CD4-positive, alpha-beta T cell (primary cell): Measurements from ENCODE around the gene GALNT1. TPM values are rescaled to one million over a fixed set of nuclear protein-coding genes. Genes with fewer than 3 reads are reported as not detected.

Experiments
- ATAC-seq: fragments of 200-7000 bp; cut with Tn5 transposase; one replicate; pipeline ENCODE4 v1.10.0; 2022; ENCODE audit warnings: mild to moderate bottlenecking; ENCODE audit not compliant: poor library complexity
- CTCF ChIA-PET: fragments of 350-600 bp; sonication (Branson Sonifier 250); formaldehyde crosslinking; loops from one replicate; lab custom pipeline; 2021; ENCODE audit warnings: antibody characterized with exemption, inconsistent platforms; lab: Charles Lee
- POLR2A ChIA-PET: fragments of 350-600 bp; sonication (Branson Sonifier 250); formaldehyde crosslinking; loops from one replicate; lab custom pipeline; 2021; ENCODE audit warnings: antibody characterized with exemption, inconsistent platforms; lab: Charles Lee
- DNase-seq, 14 experiments: peaks; one replicate each; pipeline ENCODE4 v3.0.0-alpha.2; 2013 to 2020; ENCODE audit warnings: mixed read lengths in 2 of 14
- H3K27ac ChIP-seq, 2 donors: one replicate each; pipeline versions ENCODE4 v1.5.1 to v1.7.0; 2013; ENCODE audit warnings: low read length in 2 of 2, low read depth in 1 of 2, mild to moderate bottlenecking in 1 of 2
- H3K27me3 ChIP-seq, 2 experiments: 1 replicate in 1 of 2; 2 replicates in 1 of 2; pipeline versions ENCODE4 v1.6.1 to v1.7.0; 2013; ENCODE audit warnings: low read length in 2 of 2, control low read depth in 1 of 2, mild to moderate bottlenecking in 1 of 2, moderate library complexity in 1 of 2; ENCODE audit not compliant: insufficient read depth in 2 of 2, control insufficient read depth in 1 of 2
- H3K36me3 ChIP-seq: one replicate; pipeline ENCODE4 v1.6.1; 2013; ENCODE audit warnings: low read length, control low read depth; ENCODE audit not compliant: insufficient read depth
- H3K4me1 ChIP-seq: one replicate; pipeline ENCODE4 v1.6.1; 2013; ENCODE audit warnings: low read length, control low read depth; ENCODE audit not compliant: insufficient read depth
- H3K4me3 ChIP-seq: one replicate; pipeline ENCODE4 v1.5.1; 2013; ENCODE audit warnings: mild to moderate bottlenecking, low read length, moderate library complexity
- H3K9me3 ChIP-seq, 2 experiments: 1 replicate in 1 of 2; 2 replicates in 1 of 2; pipeline versions ENCODE4 v1.6.1 to v1.7.0; 2013; ENCODE audit warnings: low read length in 2 of 2, mild to moderate bottlenecking in 2 of 2, control low read depth in 1 of 2, moderate library complexity in 1 of 2; ENCODE audit not compliant: control insufficient read depth in 1 of 2, insufficient read depth in 1 of 2
- H3K27ac Mint-ChIP-seq: one replicate; pipeline ENCODE4 v1.8.0; 2020; ENCODE audit warnings: mixed read lengths
- H3K27me3 Mint-ChIP-seq: one replicate; pipeline ENCODE4 v1.8.0; 2021; ENCODE audit warnings: mixed read lengths
- H3K36me3 Mint-ChIP-seq: one replicate; pipeline ENCODE4 v1.8.0; 2021; ENCODE audit warnings: low read depth, mixed read lengths
- H3K4me1 Mint-ChIP-seq: one replicate; pipeline ENCODE4 v1.8.0; 2021; ENCODE audit warnings: low read depth, mixed read lengths
- H3K4me3 Mint-ChIP-seq: one replicate; pipeline ENCODE4 v1.8.0; 2020; ENCODE audit warnings: mild to moderate bottlenecking, mixed read lengths
- H3K9me3 Mint-ChIP-seq: one replicate; pipeline ENCODE4 v1.8.0; 2020; ENCODE audit warnings: mixed read lengths
- intact Hi-C, 2 experiments: fragments of 100-400 bp; cut with DNase I in 1 of 2; cut with micrococcal nuclease in 1 of 2; formaldehyde crosslinking; loops; one replicate each; pipeline versions ENCODE4 v1.15.1 to v1.9.0; 2023 to 2025; cut with DNase I, micrococcal nuclease
- microRNA-seq: library from miRNA; unstranded; fragments of <30 nt; microRNA quantifications from one replicate; pipeline ENCODE4 v1.2.0, GENCODE V29; 2021; ENCODE audit warnings: borderline microRNAs expressed, borderline replicate concordance
- total RNA-seq, 174 experiments: library from RNA in 2 of 174; stranded (reverse) in 2 of 174; gene quantifications; one replicate each; pipeline ENCODE4 v1.2.3 and lab custom pipeline; 2021 to 2026
- TF ChIP-seq, protein P1 (sequence below): fragments of 200-600 bp; IDR thresholded peaks from one replicate; pipeline ENCODE4 v1.8.0; 2022; ENCODE audit warnings: antibody characterized with exemption, mild to moderate bottlenecking

The GALNT1 gene
- total RNA-seq, 2 experiments from 2014 or later = 16.1 to 17.9 TPM

DNA sequence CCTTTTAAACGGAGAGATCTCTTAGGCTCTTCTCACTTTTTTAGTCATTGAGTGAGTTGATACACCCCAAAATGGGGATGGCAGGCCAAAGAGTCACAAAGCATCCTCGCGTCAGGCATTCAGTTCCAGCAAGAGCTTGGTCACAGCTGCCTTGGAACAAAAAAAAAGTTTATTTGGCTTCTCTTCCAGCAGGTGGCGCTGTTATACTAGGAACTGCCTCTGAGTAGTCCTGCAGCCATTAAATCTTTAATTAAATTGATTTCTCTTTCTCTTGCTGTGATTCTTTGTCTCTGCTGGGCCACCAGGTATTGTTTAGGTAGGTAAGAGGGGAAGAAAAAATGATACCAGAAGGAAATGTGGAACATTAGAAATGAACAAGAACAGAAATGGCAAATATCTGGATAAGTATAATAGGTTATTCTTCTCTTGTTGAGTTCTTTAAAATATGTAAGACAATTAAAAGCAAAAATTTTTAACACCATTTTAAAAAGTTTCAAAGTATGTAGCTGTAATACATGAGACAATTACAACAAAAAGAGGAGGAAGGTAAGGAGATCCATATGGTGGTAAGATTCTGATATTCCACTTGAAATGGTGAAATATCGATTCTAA lies 175.1 kb downstream of the GALNT1 start:
- intact Hi-C loops = loop anchor here (1.0 to 10.0 kb wide), 5 partner anchors 190 to 528 kb away; no protein-coding TSS in a partner anchor
- POLR2A ChIA-PET = no interaction called here
- Mint-ChIP-seq H3K27me3 (peaks cover 33% of the 10 kb centered on the region), H3K27ac (no peak overlapping the region), H3K4me1 (no peaks in the 10 kb centered on the region), H3K4me3 (no peak overlapping the region), H3K9me3 (no peaks in the 10 kb centered on the region), H3K36me3 (no peaks in the 10 kb centered on the region)
- CTCF ChIA-PET = interaction anchor here (0.6 to 1.4 kb wide), 6 partner anchors 10 to 739 kb away, joined by 3 to 4 read pairs (median 3); no protein-coding TSS in a partner anchor
- Histone ChIP-seq H3K4me3 (no peak overlapping the region), H3K27ac (no peak overlapping the region), H3K9me3 (no peaks in the 10 kb centered on the region), H3K36me3 (no peaks in the 10 kb centered on the region), H3K27me3 (peaks cover 0 to 4% of the 10 kb centered on the region in 2 experiments), H3K4me1 (no peaks in the 10 kb centered on the region)
- peak; percentile 57 for ATAC-seq
- DNase-seq = peak in 12 of 14 experiments; percentile 8 to 71 (median 36)
- TF ChIP-seq, protein P1, sequence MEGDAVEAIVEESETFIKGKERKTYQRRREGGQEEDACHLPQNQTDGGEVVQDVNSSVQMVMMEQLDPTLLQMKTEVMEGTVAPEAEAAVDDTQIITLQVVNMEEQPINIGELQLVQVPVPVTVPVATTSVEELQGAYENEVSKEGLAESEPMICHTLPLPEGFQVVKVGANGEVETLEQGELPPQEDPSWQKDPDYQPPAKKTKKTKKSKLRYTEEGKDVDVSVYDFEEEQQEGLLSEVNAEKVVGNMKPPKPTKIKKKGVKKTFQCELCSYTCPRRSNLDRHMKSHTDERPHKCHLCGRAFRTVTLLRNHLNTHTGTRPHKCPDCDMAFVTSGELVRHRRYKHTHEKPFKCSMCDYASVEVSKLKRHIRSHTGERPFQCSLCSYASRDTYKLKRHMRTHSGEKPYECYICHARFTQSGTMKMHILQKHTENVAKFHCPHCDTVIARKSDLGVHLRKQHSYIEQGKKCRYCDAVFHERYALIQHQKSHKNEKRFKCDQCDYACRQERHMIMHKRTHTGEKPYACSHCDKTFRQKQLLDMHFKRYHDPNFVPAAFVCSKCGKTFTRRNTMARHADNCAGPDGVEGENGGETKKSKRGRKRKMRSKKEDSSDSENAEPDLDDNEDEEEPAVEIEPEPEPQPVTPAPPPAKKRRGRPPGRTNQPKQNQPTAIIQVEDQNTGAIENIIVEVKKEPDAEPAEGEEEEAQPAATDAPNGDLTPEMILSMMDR = peak; percentile 96

Small RNA genes lying within 50 kb of the gene (microRNA-seq; reads per million reads assigned to microRNA genes)
- not detected for gene MIR3975

Other genes with a start within 250 kb of the GALNT1 start
- 10 to 100 TPM; 65.9 to 68.3 TPM for gene ZNF24, start 237.3 kb upstream of the GALNT1 start, total RNA-seq
- gene ZNF396, start 204.4 kb upstream of the GALNT1 start, total RNA-seq = under 1 TPM; 0.25 to 0.28 TPM
- gene INO80C, start 83.8 kb upstream of the GALNT1 start, total RNA-seq = 10 to 100 TPM; 13.0 to 16.0 TPM